Right lobe of liver (tissue), 6 donors: ENCODE results near the gene RGS3. TPM values are rescaled to one million over a fixed set of nuclear protein-coding genes. Genes with fewer than 3 reads are reported as not detected.
"Not testable (repeated sequence)": the region's sequence is repeated elsewhere in the genome, so short reads cannot be mapped to it uniquely, and the experiment has no call there.

Experiments used
- ATAC-seq, 4 donors: fragments of 200-7000 bp; cut with Tn5 transposase; one replicate each; pipeline ENCODE4 v1.9.1; 2020; ENCODE audit warnings: mild to moderate bottlenecking in 4 of 4, moderate library complexity in 4 of 4
- DNase-seq, 3 donors: peaks; one replicate each; pipeline ENCODE4 v3.0.0-alpha.2; 2020
- H3K27ac ChIP-seq, 3 donors: fragments of 200-600 bp; one replicate each; pipeline ENCODE4 v1.8.0; 2022
- H3K27me3 ChIP-seq, 2 donors: fragments of 200-600 bp; one replicate each; pipeline ENCODE4 v1.8.0; 2022
- H3K36me3 ChIP-seq, 4 donors: fragments of 200-600 bp; sonication (generic) in 1 of 4; one replicate each; pipeline versions ENCODE4 v1.5.1 to v1.8.0; 2017 to 2022; ENCODE audit warnings: control low read depth in 1 of 4
- H3K4me1 ChIP-seq, 4 donors: fragments of 200-600 bp; sonication (generic) in 1 of 4; one replicate each; pipeline versions ENCODE4 v1.5.1 to v1.8.0; 2017 to 2022; ENCODE audit warnings: control low read depth in 1 of 4
- H3K4me3 ChIP-seq, 3 donors: fragments of 200-600 bp; one replicate each; pipeline ENCODE4 v1.8.0; 2022
- H3K9me3 ChIP-seq, 4 donors: fragments of 200-600 bp; sonication (generic) in 1 of 4; one replicate each; pipeline versions ENCODE4 v1.5.1 to v1.8.0; 2017 to 2022; ENCODE audit warnings: control low read depth in 1 of 4
- CTCF ChIP-seq, 4 donors: fragments of 200-600 bp in 3 of 4; fragments of 450-650 bp in 1 of 4; IDR thresholded peaks; one replicate each; pipeline versions ENCODE4 v1.5.1 to v1.8.0; 2016 to 2022; ENCODE audit warnings: antibody characterized with exemption in 4 of 4, mild to moderate bottlenecking in 2 of 4
- POLR2A ChIP-seq: fragments of 450-650 bp; IDR thresholded peaks from one replicate; pipeline ENCODE4 v1.6.1; 2017; ENCODE audit warnings: antibody characterized with exemption, mild to moderate bottlenecking
- WGBS: methylation state at CpG from one replicate; pipeline ENCODE4 v1.1.6; 2018; ENCODE audit warnings: low coverage, low lambda C conversion rate; ENCODE audit not compliant: insufficient coverage; ENCODE audit errors: missing lambda C conversion rate; 5-methylcytosine and 5-hydroxymethylcytosine counted together
- intact Hi-C, 2 donors: fragments of 100-400 bp; cut with DNase I; formaldehyde crosslinking; loops; one replicate each; pipeline versions ENCODE4 v1.11.2 to v1.14.1; 2022
- total RNA-seq, 6 experiments: library from RNA; depleted of rRNA in 2 of 6; stranded (reverse); fragments of >200 nt in 2 of 6; fragmentation: NEBNext Ultra II Directional in 3 of 6; extraction: Animal tissue kit (Norgen Biotek cat#: 25700) in 3 of 6; gene quantifications; one replicate each; pipeline versions ENCODE4 v1.1.0 to v1.2.4, GENCODE V29; 2016 to 2023
- donor health status: DM: no; HTN: yes; CAD: no.
- donor health status: DM: no; HTN: no; CAD: no.
- donor health status: DM: no; HTN: no; CAD: no.
- donor health status: DM: no; HTN: yes; CAD: no.
- donor health status: DM: no; HTN: yes; CAD: no.

RGS3 gene
- total RNA-seq, 6 experiments from 2014 or later, result 19.0 to 60.3 (median 31.0) TPM

GRCh38 chr9:113546566-113546965 lies 83.0 kb downstream of the RGS3 start:
- no peak overlapping the region for H3K4me3 ChIP-seq
- WGBS, result 63% methylated on average over 5 of the region's 5 CpGs
- peak in 1 of 3 donors; percentile 23 for DNase-seq
- H3K27me3 ChIP-seq, result no peaks in the 10 kb centered on the region
- TF ChIP-seq POLR2A (no peak), CTCF (IDR thresholded peaks at IDR 0.05) (no peak)
- intact Hi-C loops, result no loop called here
- peaks cover 0 to 5% (median 0%) of the 10 kb centered on the region in 4 donors for H3K36me3 ChIP-seq
- H3K27ac ChIP-seq, result peak overlapping the region in 1 of 3 donors; percentile 2
- ATAC-seq, result no peak
- H3K9me3 ChIP-seq, result no peaks in the 10 kb centered on the region
- H3K4me1 ChIP-seq, result peaks cover 0 to 62% (median 18%) of the 10 kb centered on the region in 4 donors

- Histone ChIP-seq H3K4me3 (no peak overlapping the region), H3K36me3 (no peaks in the 10 kb centered on the region), H3K27me3 (no peaks in the 10 kb centered on the region), H3K9me3 (no peaks in the 10 kb centered on the region), H3K4me1 (peaks cover 0 to 62% (median 18%) of the 10 kb centered on the region in 4 donors), H3K27ac (peak overlapping the region in 2 of 3 donors; percentile 14 to 86)
- TF ChIP-seq POLR2A (no peak), CTCF (IDR thresholded peaks at IDR 0.05) (no peak)
- ATAC-seq, result no peak
- no peak for DNase-seq
- intact Hi-C loops, result no loop called here
- 86% methylated on average over 5 of the region's 5 CpGs for WGBS
Observed at GRCh38 chr9:113547501-113547900, 84.0 kb downstream of the RGS3 start.

- Histone ChIP-seq H3K27me3 (no peaks in the 10 kb centered on the region), H3K4me1 (peaks cover 0 to 56% (median 18%) of the 10 kb centered on the region in 4 donors), H3K9me3 (no peaks in the 10 kb centered on the region), H3K27ac (peak overlapping the region; percentile 0 to 86 (median 79)), H3K36me3 (no peaks in the 10 kb centered on the region), H3K4me3 (no peak overlapping the region)
- peak; percentile 54 to 77 (median 67) for DNase-seq
- 3% methylated on average over 3 of the region's 11 CpGs for WGBS
- ATAC-seq, result peak; percentile 68 to 77 (median 74)
- TF ChIP-seq CTCF (IDR thresholded peaks at IDR 0.05) (no peak), POLR2A (no peak)
- intact Hi-C loops, result no loop called here
Observed at GRCh38 chr9:113548221-113549041, 84.9 kb downstream of the RGS3 start.

GRCh38 chr9:113549892-113550291 lies 86.4 kb downstream of the RGS3 start:
- intact Hi-C loops, H3K4me3 ChIP-seq, H3K27me3 ChIP-seq, H3K9me3 ChIP-seq, H3K36me3 ChIP-seq, H3K27ac ChIP-seq, ATAC-seq: not testable (repeated sequence)
- H3K4me1 ChIP-seq, result peaks cover 0 to 45% (median 15%) of the 10 kb centered on the region in 4 donors
- peak in 1 of 3 donors; percentile 35 for DNase-seq
- WGBS, result 73% methylated on average over 8 of the region's 8 CpGs

GRCh38 chr9:113556877-113557593 lies 93.5 kb downstream of the RGS3 start:
- no peak overlapping the region for H3K27ac ChIP-seq
- peaks cover 0 to 18% (median 2%) of the 10 kb centered on the region in 4 donors for H3K4me1 ChIP-seq
- intact Hi-C loops, result no loop called here
- no peaks in the 10 kb centered on the region for H3K9me3 ChIP-seq
- H3K4me3 ChIP-seq, result no peak overlapping the region
- WGBS, result 100% methylated on average over 1 of the region's 3 CpGs
- ATAC-seq (no peak), DNase-seq (peak in 1 of 3 donors; percentile 14)
- no peaks in the 10 kb centered on the region for H3K27me3 ChIP-seq
- TF ChIP-seq POLR2A, result no peak
- no peak for TF ChIP-seq CTCF (IDR thresholded peaks at IDR 0.05)
- no peaks in the 10 kb centered on the region for H3K36me3 ChIP-seq
